CD4-positive, alpha-beta memory T cell (primary cell): ENCODE data around the gene UNC80. TPM values are rescaled to one million over a fixed set of nuclear protein-coding genes. Genes with fewer than 3 reads are reported as not detected.

Source experiments
- CTCF ChIA-PET: fragments of 350-600 bp; sonication (Branson Sonifier 250); formaldehyde crosslinking; loops from one replicate; lab custom pipeline; 2021; ENCODE audit warnings: inconsistent platforms; ENCODE audit not compliant: partially characterized antibody; lab: Charles Lee
- POLR2A ChIA-PET: fragments of 350-600 bp; sonication (Branson Sonifier 250); formaldehyde crosslinking; loops from one replicate; lab custom pipeline; 2021; ENCODE audit not compliant: partially characterized antibody; lab: Charles Lee
- DNase-seq, 5 donors: peaks; one replicate each; pipeline versions ENCODE4 v3.0.0 to v3.0.0-alpha.2; 2020 to 2022; ENCODE audit warnings: mixed read lengths in 1 of 5
- H3K27ac ChIP-seq: one replicate; pipeline ENCODE4 v1.7.0; 2013; ENCODE audit warnings: low read depth, low read length
- H3K27me3 ChIP-seq: 2 replicates; pipeline ENCODE4 v1.7.0; 2013; ENCODE audit warnings: mild to moderate bottlenecking, low read length, moderate library complexity; ENCODE audit not compliant: insufficient read depth
- H3K36me3 ChIP-seq: 2 replicates; pipeline ENCODE4 v1.7.0; 2013; ENCODE audit warnings: mild to moderate bottlenecking, low read length, moderate library complexity; ENCODE audit not compliant: insufficient read depth
- H3K4me1 ChIP-seq: 2 replicates; pipeline ENCODE4 v1.7.0; 2013; ENCODE audit warnings: mild to moderate bottlenecking, low read length, moderate library complexity; ENCODE audit not compliant: insufficient read depth
- H3K4me3 ChIP-seq, 2 donors: one replicate each; pipeline ENCODE4 v1.7.0; 2013; ENCODE audit warnings: low read length in 2 of 2, mild to moderate bottlenecking in 1 of 2
- H3K9me3 ChIP-seq, 2 donors: one replicate each; pipeline ENCODE4 v1.7.0; 2013; ENCODE audit warnings: low read length in 2 of 2, control low read depth in 1 of 2; ENCODE audit not compliant: control insufficient read depth in 1 of 2
- H3K27ac Mint-ChIP-seq, 7 donors: one replicate each; pipeline ENCODE4 v1.8.0; 2020 to 2021; ENCODE audit warnings: mixed read lengths in 7 of 7, mild to moderate bottlenecking in 6 of 7, inconsistent platforms in 3 of 7, moderate library complexity in 3 of 7
- H3K27me3 Mint-ChIP-seq, 2 donors: one replicate each; pipeline ENCODE4 v1.8.0; 2020 to 2021; ENCODE audit warnings: mixed read lengths in 2 of 2
- H3K36me3 Mint-ChIP-seq, 2 donors: one replicate each; pipeline ENCODE4 v1.8.0; 2020 to 2021; ENCODE audit warnings: mixed read lengths in 2 of 2, inconsistent platforms in 1 of 2, mild to moderate bottlenecking in 1 of 2
- H3K4me1 Mint-ChIP-seq, 4 donors: one replicate each; pipeline ENCODE4 v1.8.0; 2020 to 2021; ENCODE audit warnings: mixed read lengths in 4 of 4, mild to moderate bottlenecking in 1 of 4
- H3K4me3 Mint-ChIP-seq, 8 donors: one replicate each; pipeline ENCODE4 v1.8.0; 2020 to 2021; ENCODE audit warnings: mixed read lengths in 8 of 8, mild to moderate bottlenecking in 7 of 8, moderate library complexity in 6 of 8, inconsistent platforms in 3 of 8
- H3K9me3 Mint-ChIP-seq, 8 donors: one replicate each; pipeline ENCODE4 v1.8.0; 2020 to 2021; ENCODE audit warnings: mixed read lengths in 8 of 8, mild to moderate bottlenecking in 5 of 8, inconsistent platforms in 3 of 8, moderate library complexity in 1 of 8
- intact Hi-C: fragments of 100-400 bp; cut with micrococcal nuclease; formaldehyde crosslinking; loops from one replicate; pipeline ENCODE4 v1.15.1; 2023
- polyA plus RNA-seq, 2 donors: library from polyadenylated mRNA; unstranded; fragments of 300-500 nt; fragmentation: Illumina TruSeq; gene quantifications; one replicate each; pipeline ENCODE4 v1.2.3, GENCODE V29; 2021
- total RNA-seq, 2 experiments: library from RNA; stranded (reverse); gene quantifications; one replicate each; pipeline ENCODE4 v1.2.3, GENCODE V29; 2021

Gene UNC80
- total and polyA plus RNA-seq, 4 experiments from 2014 or later, result not detected

- Histone ChIP-seq H3K9me3 (no peaks in the 10 kb centered on the region), H3K4me1 (no peaks in the 10 kb centered on the region), H3K4me3 (no peak overlapping the region), H3K36me3 (no peaks in the 10 kb centered on the region), H3K27ac (no peak overlapping the region), H3K27me3 (no peaks in the 10 kb centered on the region)
- intact Hi-C loops, result no loop called here
- no peak for DNase-seq
- POLR2A ChIA-PET, result no interaction called here
- Mint-ChIP-seq H3K27me3 (peaks cover 3 to 6% of the 10 kb centered on the region in 2 donors), H3K27ac (no peak overlapping the region), H3K4me3 (no peak overlapping the region), H3K9me3 (no peaks in the 10 kb centered on the region), H3K36me3 (no peaks in the 10 kb centered on the region), H3K4me1 (no peaks in the 10 kb centered on the region)
- CTCF ChIA-PET, result interaction anchor here (1.5 kb wide), 1 partner anchor 27 kb away, joined by 3 read pairs; no protein-coding TSS in a partner anchor
These were observed 162.2 kb downstream of the UNC80 start for GRCh38 chr2:209933499-209934483.

DNA sequence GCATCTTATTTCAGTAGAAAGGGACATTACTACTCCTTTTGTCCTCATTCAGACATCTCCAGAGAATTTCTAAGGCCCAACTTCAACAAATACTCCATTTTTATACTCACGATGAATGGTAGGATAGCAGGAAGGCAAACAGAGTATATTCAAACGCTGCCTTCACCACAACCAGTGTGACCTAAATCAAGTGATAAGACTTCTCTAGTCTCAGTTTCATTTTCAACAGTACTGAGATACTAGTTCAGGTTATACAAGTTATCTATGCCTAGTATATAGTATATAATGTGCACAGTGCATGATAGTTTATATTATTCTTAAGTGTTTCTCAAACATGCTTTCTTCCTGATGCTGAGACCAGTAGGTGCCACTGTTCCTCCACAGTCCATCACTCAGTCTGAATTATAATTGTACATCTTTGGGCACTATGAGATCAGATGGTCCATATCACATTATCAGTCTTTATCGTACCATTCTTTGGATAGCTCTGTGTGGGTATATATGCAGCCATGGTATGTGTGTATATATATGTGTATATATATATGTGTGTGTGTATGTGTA lies 164.6 kb downstream of the UNC80 start:
- Mint-ChIP-seq H3K27me3 (peaks cover 1 to 6% of the 10 kb centered on the region in 2 donors), H3K9me3 (no peaks in the 10 kb centered on the region), H3K36me3 (no peaks in the 10 kb centered on the region), H3K27ac (no peak overlapping the region), H3K4me1 (no peaks in the 10 kb centered on the region), H3K4me3 (no peak overlapping the region)
- Histone ChIP-seq H3K9me3 (no peaks in the 10 kb centered on the region), H3K36me3 (no peaks in the 10 kb centered on the region), H3K27ac (no peak overlapping the region), H3K4me3 (no peak overlapping the region), H3K4me1 (no peaks in the 10 kb centered on the region), H3K27me3 (no peaks in the 10 kb centered on the region)
- intact Hi-C loops, result no loop called here
- POLR2A ChIA-PET, result no interaction called here
- CTCF ChIA-PET, result no interaction called here
- DNase-seq, result no peak

DNA sequence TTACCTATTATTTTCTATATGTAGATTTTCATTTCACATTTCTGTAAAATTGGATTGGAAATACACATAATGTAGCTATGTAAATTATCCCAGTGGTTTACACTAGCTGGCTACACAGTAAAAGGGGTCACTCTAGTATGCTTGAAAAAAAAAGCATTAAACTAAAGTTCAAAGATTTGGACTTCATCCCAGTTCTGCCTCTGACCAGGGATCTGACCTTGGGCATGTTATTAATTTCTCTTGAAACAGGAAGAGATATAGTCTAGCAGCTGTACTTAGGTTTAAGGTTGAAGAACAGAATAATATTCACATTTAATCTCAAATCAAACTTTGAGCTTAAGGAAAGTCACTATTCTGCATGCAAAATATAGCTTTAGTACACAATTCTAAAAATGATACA lies 166.3 kb downstream of the UNC80 start:
- H3K4me3 ChIP-seq, result no peak overlapping the region
- no peak overlapping the region for H3K4me3 Mint-ChIP-seq
- H3K27ac ChIP-seq, result no peak overlapping the region
- no peaks in the 10 kb centered on the region for H3K27me3 ChIP-seq
- CTCF ChIA-PET, result interaction anchor here (1.0 to 1.4 kb wide), 2 partner anchors 19 to 261 kb away, joined by 3 read pairs; no protein-coding TSS in a partner anchor
- no peaks in the 10 kb centered on the region for H3K36me3 ChIP-seq
- no peaks in the 10 kb centered on the region for H3K9me3 ChIP-seq
- intact Hi-C loops, result no loop called here
- H3K4me1 ChIP-seq, result no peaks in the 10 kb centered on the region
- no peaks in the 10 kb centered on the region for H3K4me1 Mint-ChIP-seq
- no peaks in the 10 kb centered on the region for H3K36me3 Mint-ChIP-seq
- H3K27ac Mint-ChIP-seq, result no peak overlapping the region
- peaks cover 1 to 5% of the 10 kb centered on the region in 2 donors for H3K27me3 Mint-ChIP-seq
- POLR2A ChIA-PET, result no interaction called here
- no peak for DNase-seq
- H3K9me3 Mint-ChIP-seq, result no peaks in the 10 kb centered on the region

GRCh38 chr2:209938906-209939305 lies 167.3 kb downstream of the UNC80 start:
- intact Hi-C loops, result no loop called here
- no peak overlapping the region for H3K27ac Mint-ChIP-seq

DNA sequence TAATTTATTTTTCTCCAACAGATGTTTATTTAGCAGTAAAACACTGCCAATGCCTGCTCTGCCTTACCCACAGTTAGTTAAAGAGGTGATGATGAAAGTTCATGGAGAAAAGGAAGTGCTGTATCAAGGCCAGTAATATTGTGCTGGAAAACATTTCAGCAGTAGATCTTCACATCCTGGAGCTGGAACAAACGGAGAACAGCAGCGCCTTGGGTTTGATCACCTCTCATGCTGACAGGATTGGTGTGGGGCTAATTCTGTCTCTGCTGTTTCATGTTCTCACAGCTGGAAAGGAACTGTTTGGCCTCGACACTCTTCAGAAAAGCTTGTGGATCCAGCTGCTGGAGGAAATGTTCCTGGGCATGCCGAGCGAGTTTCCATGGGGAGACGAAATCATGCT lies 169.3 kb downstream of the UNC80 start:
- DNase-seq, result no peak
- no peaks in the 10 kb centered on the region for H3K36me3 ChIP-seq
- H3K4me1 ChIP-seq, result no peaks in the 10 kb centered on the region
- no peaks in the 10 kb centered on the region for H3K9me3 ChIP-seq
- ChIA-PET CTCF (no interaction called here), POLR2A (no interaction called here)
- no peaks in the 10 kb centered on the region for H3K27me3 ChIP-seq
- Mint-ChIP-seq H3K9me3 (peaks cover 0 to 6% (median 0%) of the 10 kb centered on the region in 8 donors), H3K27me3 (peaks cover 4 to 5% of the 10 kb centered on the region in 2 donors), H3K27ac (no peak overlapping the region), H3K4me1 (no peaks in the 10 kb centered on the region), H3K4me3 (no peak overlapping the region), H3K36me3 (no peaks in the 10 kb centered on the region)
- intact Hi-C loops, result no loop called here
- H3K27ac ChIP-seq, result no peak overlapping the region
- H3K4me3 ChIP-seq, result no peak overlapping the region

More at GRCh38 chr2:209938906-209939305, 167.3 kb downstream of the UNC80 start:
- peaks cover 1 to 5% of the 10 kb centered on the region in 2 donors for H3K27me3 Mint-ChIP-seq
- Histone ChIP-seq H3K9me3 (no peaks in the 10 kb centered on the region), H3K4me3 (no peak overlapping the region), H3K4me1 (no peaks in the 10 kb centered on the region), H3K27me3 (no peaks in the 10 kb centered on the region), H3K36me3 (no peaks in the 10 kb centered on the region), H3K27ac (no peak overlapping the region)
- ChIA-PET CTCF (interaction anchor here (1.4 kb wide), 1 partner anchor 18 kb away, joined by 3 read pairs; no protein-coding TSS in a partner anchor), POLR2A (no interaction called here)
- H3K36me3 Mint-ChIP-seq, result no peaks in the 10 kb centered on the region
- no peak for DNase-seq
- H3K9me3 Mint-ChIP-seq, result peaks cover 0 to 3% (median 0%) of the 10 kb centered on the region in 8 donors
- H3K4me3 Mint-ChIP-seq, result no peak overlapping the region
- no peaks in the 10 kb centered on the region for H3K4me1 Mint-ChIP-seq

DNA sequence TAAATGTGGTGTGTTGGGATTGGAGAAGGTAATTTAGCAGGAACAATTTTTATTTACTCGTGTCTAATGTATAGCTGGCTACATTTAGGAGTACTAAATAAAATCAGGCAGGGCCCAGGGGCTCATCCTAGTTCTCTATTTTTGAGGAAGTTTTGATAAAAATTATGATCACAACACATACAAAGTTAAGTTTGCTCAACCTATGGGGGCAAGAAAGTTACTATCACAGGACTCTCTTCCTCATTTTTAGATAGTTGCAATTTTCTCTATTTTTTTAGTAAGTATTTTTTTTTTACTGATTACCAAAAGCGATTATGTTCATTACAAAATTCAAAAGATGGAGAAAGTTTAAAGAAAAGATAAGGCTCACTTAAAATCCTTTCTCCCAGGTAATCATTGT lies 170.8 kb downstream of the UNC80 start:
- CTCF ChIA-PET, result no interaction called here
- no peaks in the 10 kb centered on the region for H3K9me3 ChIP-seq
- H3K4me1 ChIP-seq, result no peaks in the 10 kb centered on the region
- Mint-ChIP-seq H3K9me3 (peaks cover 0 to 6% (median 0%) of the 10 kb centered on the region in 8 donors), H3K36me3 (no peaks in the 10 kb centered on the region), H3K4me3 (no peak overlapping the region), H3K4me1 (no peaks in the 10 kb centered on the region), H3K27me3 (peaks cover 4 to 5% of the 10 kb centered on the region in 2 donors), H3K27ac (no peak overlapping the region)
- H3K27ac ChIP-seq, result no peak overlapping the region
- DNase-seq, result no peak
- H3K4me3 ChIP-seq, result no peak overlapping the region
- POLR2A ChIA-PET, result no interaction called here
- no peaks in the 10 kb centered on the region for H3K27me3 ChIP-seq
- no peaks in the 10 kb centered on the region for H3K36me3 ChIP-seq
- intact Hi-C loops, result no loop called here

DNA sequence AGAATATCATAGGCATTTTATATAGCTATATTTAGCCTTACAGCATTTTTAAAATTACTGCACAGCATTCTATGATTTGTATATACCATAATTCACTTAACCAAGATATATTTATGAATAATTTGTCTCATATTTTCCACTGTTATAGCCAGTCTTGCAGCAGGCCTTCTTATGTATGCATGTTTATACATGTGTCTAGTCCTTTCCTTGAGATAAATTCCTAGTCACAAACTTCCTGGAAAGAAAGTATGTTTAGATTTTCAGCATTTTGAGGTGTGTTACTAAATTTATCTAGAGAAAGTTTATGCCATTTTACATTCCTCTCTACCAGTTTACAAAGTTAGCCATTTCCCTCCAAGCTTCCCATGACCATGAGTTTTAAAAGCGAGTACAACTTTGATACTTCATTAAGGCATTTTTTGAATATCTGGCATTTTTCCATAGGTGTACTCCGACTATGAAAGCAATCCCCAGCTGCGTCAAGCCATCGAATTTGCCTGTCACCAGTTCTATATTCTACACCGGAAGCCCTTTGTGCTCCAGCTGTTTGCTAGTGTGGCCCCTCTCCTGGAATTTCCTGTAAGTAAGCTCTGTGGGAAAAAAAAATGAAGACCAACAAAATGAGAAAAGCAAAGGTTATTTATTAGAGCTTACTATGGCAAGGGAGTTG lies 171.4 kb downstream of the UNC80 start:
- H3K36me3 Mint-ChIP-seq, result no peaks in the 10 kb centered on the region
- H3K36me3 ChIP-seq, result no peaks in the 10 kb centered on the region
- no peak for DNase-seq
- intact Hi-C loops, result no loop called here
- no peaks in the 10 kb centered on the region for H3K9me3 ChIP-seq
- ChIA-PET POLR2A (no interaction called here), CTCF (no interaction called here)
- H3K4me3 ChIP-seq, result no peak overlapping the region
- H3K4me1 Mint-ChIP-seq, result no peaks in the 10 kb centered on the region
- H3K4me3 Mint-ChIP-seq, result no peak overlapping the region
- no peaks in the 10 kb centered on the region for H3K27me3 ChIP-seq
- no peak overlapping the region for H3K27ac ChIP-seq
- peaks cover 0 to 6% (median 0%) of the 10 kb centered on the region in 8 donors for H3K9me3 Mint-ChIP-seq
- H3K27ac Mint-ChIP-seq, result no peak overlapping the region
- no peaks in the 10 kb centered on the region for H3K4me1 ChIP-seq
- peaks cover 4 to 5% of the 10 kb centered on the region in 2 donors for H3K27me3 Mint-ChIP-seq
